HL-60 (cell line): ENCODE results near the gene TP53AIP1.

ENCODE experiments used
- DNase-seq, 2 experiments: peaks; one replicate each; pipeline ENCODE4 v3.0.0-alpha.2; 2010 to 2020; ENCODE audit warnings: low read depth in 1 of 2, low spot score in 1 of 2
- H3K27ac ChIP-seq: fragments of 250-450 bp; sonication (Bioruptor Pico); replicated peaks from 2 replicates; pipeline ENCODE4 v1.5.1; 2020; ENCODE audit warnings: mild to moderate bottlenecking, moderate library complexity
- H3K27me3 ChIP-seq: fragments of 250-450 bp; sonication (Bioruptor Pico); 2 replicates; pipeline ENCODE4 v1.5.1; 2021; ENCODE audit warnings: mild to moderate bottlenecking, moderate library complexity; ENCODE audit not compliant: insufficient read depth, poor library complexity, severe bottlenecking
- H3K4me3 ChIP-seq: replicated peaks from 2 replicates; pipeline ENCODE4 v1.5.1; 2011; ENCODE audit warnings: mild to moderate bottlenecking, control low read depth, low read length; ENCODE audit not compliant: insufficient read depth
- CTCF ChIP-seq: IDR thresholded peaks from one replicate; pipeline ENCODE4 v1.5.1; 2011; ENCODE audit warnings: low read length, control low read depth, inconsistent platforms; ENCODE audit not compliant: insufficient read depth
- GABPA ChIP-seq: IDR thresholded peaks from 2 replicates; pipeline ENCODE4 v1.6.1; 2012; ENCODE audit warnings: low read depth
- POLR2AphosphoS5 ChIP-seq: IDR thresholded peaks from 2 replicates; pipeline ENCODE4 v1.6.1; 2012; ENCODE audit warnings: low read depth
- REST ChIP-seq: IDR thresholded peaks from 2 replicates; pipeline ENCODE4 v1.6.1; 2012; ENCODE audit warnings: low read depth; ENCODE audit not compliant: insufficient replicate concordance
- SPI1 ChIP-seq: IDR thresholded peaks from 2 replicates; pipeline ENCODE4 v1.6.1; 2012; ENCODE audit warnings: low read depth, mild to moderate bottlenecking, borderline replicate concordance

Gene TP53AIP1

GRCh38 chr11:128963744-128964325 lies 21.2 kb upstream of the TP53AIP1 start:
- no peak for TF ChIP-seq REST
- TF ChIP-seq SPI1: no peak
- TF ChIP-seq GABPA: no peak
- TF ChIP-seq CTCF: no peak
- TF ChIP-seq POLR2AphosphoS5: no peak
- no peak for DNase-seq
- Histone ChIP-seq H3K4me3 (no peak overlapping the region), H3K27me3 (peaks cover 4% of the 10 kb centered on the region), H3K27ac (no peak overlapping the region)

DNA sequence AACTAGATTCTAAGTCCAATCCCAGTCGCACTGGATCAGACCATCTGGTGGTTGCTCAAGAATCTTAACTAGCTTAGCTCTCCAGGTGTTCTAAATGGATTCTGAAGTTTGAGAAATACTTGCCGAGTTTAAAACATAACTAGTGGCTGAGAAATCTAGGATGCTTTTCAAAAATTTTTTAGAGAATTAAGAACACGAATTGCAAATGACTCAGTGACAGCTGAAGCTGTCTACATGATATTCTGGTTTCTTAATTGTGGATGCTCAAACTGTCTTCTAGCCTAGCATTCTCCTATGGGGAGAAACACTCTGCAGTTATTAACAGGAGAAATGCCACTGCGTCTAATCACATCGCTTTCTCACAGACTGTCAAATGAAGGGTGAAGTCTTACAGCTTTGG lies 20.2 kb upstream of the TP53AIP1 start:
- no peak overlapping the region for H3K4me3 ChIP-seq
- DNase-seq: no peak
- peaks cover 4% of the 10 kb centered on the region for H3K27me3 ChIP-seq
- TF ChIP-seq GABPA (no peak), POLR2AphosphoS5 (no peak), REST (no peak), SPI1 (no peak), CTCF (no peak)
- no peak overlapping the region for H3K27ac ChIP-seq

DNA sequence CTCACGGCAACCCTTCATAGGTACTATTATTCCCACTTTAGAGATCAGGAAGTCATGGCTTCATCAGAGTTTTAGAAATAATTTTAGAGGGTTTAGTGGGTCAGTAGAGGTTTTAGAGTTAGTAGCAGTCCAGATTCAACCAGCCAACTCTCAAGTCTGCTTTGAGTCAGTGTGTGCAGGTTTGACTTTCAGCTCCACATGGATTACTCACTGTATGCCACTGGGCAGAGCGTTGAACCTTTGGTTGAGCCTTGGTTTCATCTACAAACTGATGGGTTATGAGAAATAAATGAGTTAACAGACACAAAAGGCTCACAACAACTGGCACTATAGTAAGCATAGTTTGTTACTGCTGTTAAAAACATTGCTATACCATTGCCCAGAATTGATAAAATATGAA lies 19.0 kb upstream of the TP53AIP1 start:
- H3K4me3 ChIP-seq: no peak overlapping the region
- no peak for DNase-seq
- H3K27ac ChIP-seq: no peak overlapping the region
- TF ChIP-seq REST: no peak
- TF ChIP-seq GABPA: no peak
- TF ChIP-seq SPI1: no peak
- TF ChIP-seq CTCF: no peak
- TF ChIP-seq POLR2AphosphoS5: no peak
- H3K27me3 ChIP-seq: peaks cover 4% of the 10 kb centered on the region
